ENCODE measurements around the gene ANAPC13. TPM values are rescaled to one million over a fixed set of nuclear protein-coding genes. Genes with fewer than 3 reads are reported as not detected.
A peak's percentile ranks its signal among the peaks of the same experiment; 100 is the strongest.

Gene ANAPC13
- polyA plus RNA-seq, 1 of the 3 experiments (the other 2 are of a cell fraction) = 63.5 TPM

DNA sequence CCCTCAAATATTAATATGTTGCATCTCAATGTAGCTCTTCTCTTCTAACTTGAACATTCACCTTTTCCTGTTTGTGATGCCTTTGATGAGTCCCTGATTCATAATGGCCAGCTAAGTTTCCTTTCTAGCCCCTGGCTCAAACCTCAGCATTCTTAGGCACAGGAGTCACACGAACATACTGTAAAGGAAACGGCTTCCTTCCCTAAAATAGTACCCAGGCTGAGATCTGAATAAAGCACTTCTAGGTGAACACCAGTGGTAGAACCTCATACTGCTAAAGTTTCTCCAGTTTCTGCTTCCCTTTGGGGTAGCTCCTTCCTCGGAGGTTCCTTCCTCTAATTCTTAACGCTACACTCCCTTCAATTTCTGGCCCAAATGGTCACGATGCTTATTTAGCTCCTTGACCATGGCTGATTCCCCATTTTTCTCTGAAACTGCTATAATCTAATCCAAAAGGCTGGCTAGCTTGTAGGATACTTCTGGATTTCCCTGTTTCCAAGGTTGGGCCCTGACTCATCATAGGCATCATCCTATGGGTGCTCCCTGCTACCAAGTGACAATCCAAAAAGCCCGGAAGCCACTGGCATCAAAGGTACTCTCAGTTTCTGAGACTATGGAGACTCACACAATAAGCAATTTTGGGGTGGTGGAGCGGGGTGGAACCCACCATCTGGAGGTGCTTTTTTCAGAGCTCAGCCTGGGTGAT lies 2.4 kb downstream of the ANAPC13 start:
- peak overlapping the region; percentile 47 to 95 for H3K27ac ChIP-seq (ENCODE audit: low read depth in 2 of 2, low read length in 1 of 2)
- WGBS (ENCODE audit: low lambda C conversion rate) = 68% methylated on average over 7 of the region's 7 CpGs
- peaks cover 48% of the 10 kb centered on the region for H3F3A ChIP-seq (replicated peaks; ENCODE audit: insufficient read depth)
- H3K9me3 ChIP-seq = no peaks in the 10 kb centered on the region
- POLR2A ChIA-PET = no interaction called here
- peak overlapping the region; percentile 92 for H3K4me2 ChIP-seq
- H4K20me1 ChIP-seq (ENCODE audit: insufficient read depth) = no peaks in the 10 kb centered on the region
- peaks cover 12 to 40% of the 10 kb centered on the region in 2 experiments for H3K4me1 ChIP-seq (ENCODE audit: control insufficient read depth in 1 of 2, insufficient read depth in 2 of 2, low read depth in 1 of 2, low read length in 1 of 2)
- no peaks in the 10 kb centered on the region for H3K27me3 ChIP-seq (ENCODE audit: insufficient read depth)
- H3K9ac ChIP-seq = peak overlapping the region; percentile 68
- CTCF ChIA-PET = interaction anchor here (0.7 to 17.6 kb wide), 6 partner anchors 10 to 270 kb away, joined by 3 to 375 read pairs (median 6); partner anchors contain the start of gene RYK
- no peaks in the 10 kb centered on the region for H3K9me2 ChIP-seq
- peak overlapping the region in 1 of 2 experiments; percentile 85; a peak in 2 of 4 replicates for H3K4me3 ChIP-seq (ENCODE audit: low read depth in 2 of 2, low read length in 1 of 2)
- H3K36me3 ChIP-seq (replicated peaks in 1 of 2; ENCODE audit: control insufficient read depth in 1 of 2, insufficient read depth in 2 of 2, low read length in 1 of 2) = peaks cover 41% of the 10 kb centered on the region in 2 experiments
- H2AFZ ChIP-seq (ENCODE audit: low read depth) = no peak overlapping the region
- no peak for DNase-seq
- H3K79me2 ChIP-seq (ENCODE audit: insufficient read depth) = peaks cover 87% of the 10 kb centered on the region
- 0 out of 4 replicates have a peak, but pooled peaks of 1 of the 2 experiments have one; percentile 14 for TF ChIP-seq EP300 (IDR thresholded peaks at IDR 0.05; ENCODE audit: borderline replicate concordance in 1 of 2, low read depth in 1 of 2, low read length in 1 of 2)
- TF ChIP-seq NRF1 (IDR thresholded peaks at IDR 0.05; ENCODE audit: low read depth, low read length) = no peak
- no peak for TF ChIP-seq NFIC (IDR thresholded peaks at IDR 0.05; ENCODE audit: borderline replicate concordance)
- TF ChIP-seq, protein P1, sequence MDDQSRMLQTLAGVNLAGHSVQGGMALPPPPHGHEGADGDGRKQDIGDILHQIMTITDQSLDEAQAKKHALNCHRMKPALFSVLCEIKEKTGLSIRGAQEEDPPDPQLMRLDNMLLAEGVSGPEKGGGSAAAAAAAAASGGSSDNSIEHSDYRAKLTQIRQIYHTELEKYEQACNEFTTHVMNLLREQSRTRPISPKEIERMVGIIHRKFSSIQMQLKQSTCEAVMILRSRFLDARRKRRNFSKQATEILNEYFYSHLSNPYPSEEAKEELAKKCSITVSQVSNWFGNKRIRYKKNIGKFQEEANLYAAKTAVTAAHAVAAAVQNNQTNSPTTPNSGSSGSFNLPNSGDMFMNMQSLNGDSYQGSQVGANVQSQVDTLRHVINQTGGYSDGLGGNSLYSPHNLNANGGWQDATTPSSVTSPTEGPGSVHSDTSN (IDR thresholded peaks at IDR 0.05) = no peak; the same call in 1 of the 2 replicates
- TF ChIP-seq, protein P2, sequence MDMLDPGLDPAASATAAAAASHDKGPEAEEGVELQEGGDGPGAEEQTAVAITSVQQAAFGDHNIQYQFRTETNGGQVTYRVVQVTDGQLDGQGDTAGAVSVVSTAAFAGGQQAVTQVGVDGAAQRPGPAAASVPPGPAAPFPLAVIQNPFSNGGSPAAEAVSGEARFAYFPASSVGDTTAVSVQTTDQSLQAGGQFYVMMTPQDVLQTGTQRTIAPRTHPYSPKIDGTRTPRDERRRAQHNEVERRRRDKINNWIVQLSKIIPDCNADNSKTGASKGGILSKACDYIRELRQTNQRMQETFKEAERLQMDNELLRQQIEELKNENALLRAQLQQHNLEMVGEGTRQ (IDR thresholded peaks at IDR 0.05; ENCODE audit: borderline replicate concordance, low read depth, low read length) = no peak
- TF ChIP-seq FOSL2 (IDR thresholded peaks at IDR 0.05; ENCODE audit: borderline replicate concordance, low read depth) = peak; percentile 69; the same call in 1 of the 2 replicates
- TF ChIP-seq, protein P3, sequence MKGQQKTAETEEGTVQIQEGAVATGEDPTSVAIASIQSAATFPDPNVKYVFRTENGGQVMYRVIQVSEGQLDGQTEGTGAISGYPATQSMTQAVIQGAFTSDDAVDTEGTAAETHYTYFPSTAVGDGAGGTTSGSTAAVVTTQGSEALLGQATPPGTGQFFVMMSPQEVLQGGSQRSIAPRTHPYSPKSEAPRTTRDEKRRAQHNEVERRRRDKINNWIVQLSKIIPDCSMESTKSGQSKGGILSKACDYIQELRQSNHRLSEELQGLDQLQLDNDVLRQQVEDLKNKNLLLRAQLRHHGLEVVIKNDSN (IDR thresholded peaks at IDR 0.05; ENCODE audit: borderline replicate concordance, low read depth) = no peak
- no peak for TF ChIP-seq YY1 (IDR thresholded peaks at IDR 0.05; ENCODE audit: low read depth)
- TF ChIP-seq, protein P4, sequence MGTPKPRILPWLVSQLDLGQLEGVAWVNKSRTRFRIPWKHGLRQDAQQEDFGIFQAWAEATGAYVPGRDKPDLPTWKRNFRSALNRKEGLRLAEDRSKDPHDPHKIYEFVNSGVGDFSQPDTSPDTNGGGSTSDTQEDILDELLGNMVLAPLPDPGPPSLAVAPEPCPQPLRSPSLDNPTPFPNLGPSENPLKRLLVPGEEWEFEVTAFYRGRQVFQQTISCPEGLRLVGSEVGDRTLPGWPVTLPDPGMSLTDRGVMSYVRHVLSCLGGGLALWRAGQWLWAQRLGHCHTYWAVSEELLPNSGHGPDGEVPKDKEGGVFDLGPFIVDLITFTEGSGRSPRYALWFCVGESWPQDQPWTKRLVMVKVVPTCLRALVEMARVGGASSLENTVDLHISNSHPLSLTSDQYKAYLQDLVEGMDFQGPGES (IDR thresholded peaks at IDR 0.05; ENCODE audit: low read depth, low read length) = no peak
- TF ChIP-seq GATA2 (CRISPR knock-in tag; IDR thresholded peaks at IDR 0.05) = no peak
- TF ChIP-seq RFX5 (IDR thresholded peaks at IDR 0.05; ENCODE audit: low read length) = no peak
- TF ChIP-seq, protein P5, sequence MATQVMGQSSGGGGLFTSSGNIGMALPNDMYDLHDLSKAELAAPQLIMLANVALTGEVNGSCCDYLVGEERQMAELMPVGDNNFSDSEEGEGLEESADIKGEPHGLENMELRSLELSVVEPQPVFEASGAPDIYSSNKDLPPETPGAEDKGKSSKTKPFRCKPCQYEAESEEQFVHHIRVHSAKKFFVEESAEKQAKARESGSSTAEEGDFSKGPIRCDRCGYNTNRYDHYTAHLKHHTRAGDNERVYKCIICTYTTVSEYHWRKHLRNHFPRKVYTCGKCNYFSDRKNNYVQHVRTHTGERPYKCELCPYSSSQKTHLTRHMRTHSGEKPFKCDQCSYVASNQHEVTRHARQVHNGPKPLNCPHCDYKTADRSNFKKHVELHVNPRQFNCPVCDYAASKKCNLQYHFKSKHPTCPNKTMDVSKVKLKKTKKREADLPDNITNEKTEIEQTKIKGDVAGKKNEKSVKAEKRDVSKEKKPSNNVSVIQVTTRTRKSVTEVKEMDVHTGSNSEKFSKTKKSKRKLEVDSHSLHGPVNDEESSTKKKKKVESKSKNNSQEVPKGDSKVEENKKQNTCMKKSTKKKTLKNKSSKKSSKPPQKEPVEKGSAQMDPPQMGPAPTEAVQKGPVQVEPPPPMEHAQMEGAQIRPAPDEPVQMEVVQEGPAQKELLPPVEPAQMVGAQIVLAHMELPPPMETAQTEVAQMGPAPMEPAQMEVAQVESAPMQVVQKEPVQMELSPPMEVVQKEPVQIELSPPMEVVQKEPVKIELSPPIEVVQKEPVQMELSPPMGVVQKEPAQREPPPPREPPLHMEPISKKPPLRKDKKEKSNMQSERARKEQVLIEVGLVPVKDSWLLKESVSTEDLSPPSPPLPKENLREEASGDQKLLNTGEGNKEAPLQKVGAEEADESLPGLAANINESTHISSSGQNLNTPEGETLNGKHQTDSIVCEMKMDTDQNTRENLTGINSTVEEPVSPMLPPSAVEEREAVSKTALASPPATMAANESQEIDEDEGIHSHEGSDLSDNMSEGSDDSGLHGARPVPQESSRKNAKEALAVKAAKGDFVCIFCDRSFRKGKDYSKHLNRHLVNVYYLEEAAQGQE (IDR thresholded peaks at IDR 0.05; ENCODE audit: low read depth, low read length) = no peak
- TF ChIP-seq, protein P6, sequence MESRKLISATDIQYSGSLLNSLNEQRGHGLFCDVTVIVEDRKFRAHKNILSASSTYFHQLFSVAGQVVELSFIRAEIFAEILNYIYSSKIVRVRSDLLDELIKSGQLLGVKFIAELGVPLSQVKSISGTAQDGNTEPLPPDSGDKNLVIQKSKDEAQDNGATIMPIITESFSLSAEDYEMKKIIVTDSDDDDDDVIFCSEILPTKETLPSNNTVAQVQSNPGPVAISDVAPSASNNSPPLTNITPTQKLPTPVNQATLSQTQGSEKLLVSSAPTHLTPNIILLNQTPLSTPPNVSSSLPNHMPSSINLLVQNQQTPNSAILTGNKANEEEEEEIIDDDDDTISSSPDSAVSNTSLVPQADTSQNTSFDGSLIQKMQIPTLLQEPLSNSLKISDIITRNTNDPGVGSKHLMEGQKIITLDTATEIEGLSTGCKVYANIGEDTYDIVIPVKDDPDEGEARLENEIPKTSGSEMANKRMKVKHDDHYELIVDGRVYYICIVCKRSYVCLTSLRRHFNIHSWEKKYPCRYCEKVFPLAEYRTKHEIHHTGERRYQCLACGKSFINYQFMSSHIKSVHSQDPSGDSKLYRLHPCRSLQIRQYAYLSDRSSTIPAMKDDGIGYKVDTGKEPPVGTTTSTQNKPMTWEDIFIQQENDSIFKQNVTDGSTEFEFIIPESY (IDR thresholded peaks at IDR 0.05; ENCODE audit: borderline replicate concordance, low read depth) = no peak
- no peak for TF ChIP-seq RAD21 (IDR thresholded peaks at IDR 0.05; ENCODE audit: low read length)
- no peak for TF ChIP-seq RXRA (IDR thresholded peaks at IDR 0.05; ENCODE audit: borderline replicate concordance, low read depth)
- no peak for TF ChIP-seq CHD2 (IDR thresholded peaks at IDR 0.05; ENCODE audit: low read length, partially characterized antibody)
- TF ChIP-seq FOXM1 (IDR thresholded peaks at IDR 0.05; ENCODE audit: low read depth) = no peak
- 0 out of 2 replicates have a peak, but pooled peaks have one; percentile 58 for TF ChIP-seq TEAD4 (IDR thresholded peaks at IDR 0.05; ENCODE audit: borderline replicate concordance, insufficient read depth)
- peak; percentile 49; the same call in 1 of the 2 replicates for TF ChIP-seq POLR2AphosphoS5 (IDR thresholded peaks at IDR 0.05; ENCODE audit: low read depth, low read length)
- TF ChIP-seq RCOR1 (IDR thresholded peaks at IDR 0.05; ENCODE audit: low read length) = no peak
- no peak for TF ChIP-seq GABPA (IDR thresholded peaks at IDR 0.05; ENCODE audit: low read depth)
- no peak for TF ChIP-seq TAF1 (IDR thresholded peaks at IDR 0.05; ENCODE audit: borderline replicate concordance, low read depth, low read length)
- TF ChIP-seq SIN3A (IDR thresholded peaks at IDR 0.05; ENCODE audit: borderline replicate concordance, low read depth, low read length) = no peak
